Sigmoid colon (tissue), 4 donors: ENCODE results near the gene ANKH.

Experiments used
- POLR2A ChIP-seq, 2 donors: fragments of 450-650 bp; IDR thresholded peaks; one replicate each; pipeline ENCODE4 v1.6.1; 2016; ENCODE audit warnings: antibody characterized with exemption in 2 of 2, mild to moderate bottlenecking in 2 of 2, moderate library complexity in 2 of 2
- POLR2AphosphoS5 ChIP-seq, 4 donors: sonication (generic); formaldehyde crosslinking; IDR thresholded peaks; one replicate each; pipeline ENCODE4 v1.6.1; 2017; ENCODE audit warnings: antibody characterized with exemption in 4 of 4
- TF ChIP-seq, protein P1 (sequence below), 4 experiments: fragments of 450-650 bp in 3 of 4; fragments of 200-600 bp in 1 of 4; IDR thresholded peaks; one replicate each; pipeline ENCODE4 v1.5.1; 2016 to 2019; ENCODE audit warnings: antibody characterized with exemption in 4 of 4, mild to moderate bottlenecking in 3 of 4, moderate library complexity in 2 of 4

DNA sequence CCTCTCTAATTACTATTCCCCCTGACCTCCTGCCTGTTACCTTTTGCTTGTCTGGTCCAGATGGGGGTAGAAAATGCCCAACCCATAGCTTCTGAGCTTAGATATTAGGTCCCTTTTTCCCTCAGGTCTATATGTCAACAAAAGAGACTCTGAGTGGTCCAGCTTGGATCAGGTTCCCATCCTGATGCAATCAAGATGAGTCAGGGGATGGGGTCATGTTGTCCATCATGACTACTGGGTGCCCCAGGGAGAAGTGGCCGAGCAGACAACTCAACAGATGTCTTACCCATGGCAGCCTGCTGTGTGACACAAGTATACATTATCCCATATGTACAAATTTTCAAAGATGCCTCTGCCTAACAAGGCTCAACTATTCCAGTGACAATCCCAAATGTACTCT lies 9.1 kb upstream of the ANKH start:
- TF ChIP-seq, protein P1, sequence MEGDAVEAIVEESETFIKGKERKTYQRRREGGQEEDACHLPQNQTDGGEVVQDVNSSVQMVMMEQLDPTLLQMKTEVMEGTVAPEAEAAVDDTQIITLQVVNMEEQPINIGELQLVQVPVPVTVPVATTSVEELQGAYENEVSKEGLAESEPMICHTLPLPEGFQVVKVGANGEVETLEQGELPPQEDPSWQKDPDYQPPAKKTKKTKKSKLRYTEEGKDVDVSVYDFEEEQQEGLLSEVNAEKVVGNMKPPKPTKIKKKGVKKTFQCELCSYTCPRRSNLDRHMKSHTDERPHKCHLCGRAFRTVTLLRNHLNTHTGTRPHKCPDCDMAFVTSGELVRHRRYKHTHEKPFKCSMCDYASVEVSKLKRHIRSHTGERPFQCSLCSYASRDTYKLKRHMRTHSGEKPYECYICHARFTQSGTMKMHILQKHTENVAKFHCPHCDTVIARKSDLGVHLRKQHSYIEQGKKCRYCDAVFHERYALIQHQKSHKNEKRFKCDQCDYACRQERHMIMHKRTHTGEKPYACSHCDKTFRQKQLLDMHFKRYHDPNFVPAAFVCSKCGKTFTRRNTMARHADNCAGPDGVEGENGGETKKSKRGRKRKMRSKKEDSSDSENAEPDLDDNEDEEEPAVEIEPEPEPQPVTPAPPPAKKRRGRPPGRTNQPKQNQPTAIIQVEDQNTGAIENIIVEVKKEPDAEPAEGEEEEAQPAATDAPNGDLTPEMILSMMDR (IDR thresholded peaks at IDR 0.05): no peak
- TF ChIP-seq POLR2AphosphoS5 (IDR thresholded peaks at IDR 0.05): no peak
- no peak for TF ChIP-seq POLR2A (IDR thresholded peaks at IDR 0.05)
